Nephron (organoid): Measurements from ENCODE around the gene GLDC.

Source experiments
- H3K27ac Mint-ChIP-seq, 3 experiments: 2 replicates each; pipeline ENCODE4 v1.8.0; 2020; ENCODE audit warnings: mixed read lengths in 3 of 3, mild to moderate bottlenecking in 2 of 3, moderate library complexity in 1 of 3
- H3K27me3 Mint-ChIP-seq: 2 replicates; pipeline ENCODE4 v1.8.0; 2021; ENCODE audit warnings: low read depth, mild to moderate bottlenecking, moderate library complexity, mixed read lengths
- H3K36me3 Mint-ChIP-seq: 2 replicates; pipeline ENCODE4 v1.8.0; 2020; ENCODE audit warnings: low read depth, mixed read lengths
- H3K4me1 Mint-ChIP-seq: 2 replicates; pipeline ENCODE4 v1.8.0; 2020; ENCODE audit warnings: mixed read lengths
- H3K4me3 Mint-ChIP-seq, 3 experiments: 2 replicates each; pipeline ENCODE4 v1.8.0; 2020; ENCODE audit warnings: mild to moderate bottlenecking in 3 of 3, mixed read lengths in 3 of 3, moderate library complexity in 2 of 3
- H3K9me3 Mint-ChIP-seq: 2 replicates; pipeline ENCODE4 v1.8.0; 2020; ENCODE audit warnings: mixed read lengths
- TF ChIP-seq, protein P1 (sequence below), 3 experiments: fragments of 200-600 bp; sonication (generic); IDR thresholded peaks; one replicate each; pipeline ENCODE4 v1.5.0; 2021; ENCODE audit warnings: antibody characterized with exemption in 3 of 3; ENCODE audit not compliant: unreplicated experiment in 3 of 3

The GLDC gene

DNA sequence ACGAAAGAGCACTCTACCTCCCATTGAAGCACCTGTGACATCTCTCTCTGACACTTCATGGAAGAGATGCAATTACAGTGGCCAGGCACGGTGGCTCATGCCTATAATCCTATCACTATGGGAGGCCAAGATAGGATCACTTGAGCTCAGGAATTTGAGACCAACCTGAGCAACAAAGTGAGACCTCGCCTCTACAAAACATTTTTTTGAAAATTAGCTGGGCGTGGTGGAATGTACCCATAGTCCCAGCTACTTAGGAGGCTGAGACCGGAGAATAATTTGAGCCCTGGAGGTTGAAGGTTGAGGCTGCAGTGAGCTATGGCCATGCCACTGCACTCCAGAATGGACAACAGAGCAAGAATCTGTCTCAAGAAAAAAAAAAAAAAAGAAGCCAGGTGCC is 45.5 kb downstream of the GLDC start:
- TF ChIP-seq, protein P1, sequence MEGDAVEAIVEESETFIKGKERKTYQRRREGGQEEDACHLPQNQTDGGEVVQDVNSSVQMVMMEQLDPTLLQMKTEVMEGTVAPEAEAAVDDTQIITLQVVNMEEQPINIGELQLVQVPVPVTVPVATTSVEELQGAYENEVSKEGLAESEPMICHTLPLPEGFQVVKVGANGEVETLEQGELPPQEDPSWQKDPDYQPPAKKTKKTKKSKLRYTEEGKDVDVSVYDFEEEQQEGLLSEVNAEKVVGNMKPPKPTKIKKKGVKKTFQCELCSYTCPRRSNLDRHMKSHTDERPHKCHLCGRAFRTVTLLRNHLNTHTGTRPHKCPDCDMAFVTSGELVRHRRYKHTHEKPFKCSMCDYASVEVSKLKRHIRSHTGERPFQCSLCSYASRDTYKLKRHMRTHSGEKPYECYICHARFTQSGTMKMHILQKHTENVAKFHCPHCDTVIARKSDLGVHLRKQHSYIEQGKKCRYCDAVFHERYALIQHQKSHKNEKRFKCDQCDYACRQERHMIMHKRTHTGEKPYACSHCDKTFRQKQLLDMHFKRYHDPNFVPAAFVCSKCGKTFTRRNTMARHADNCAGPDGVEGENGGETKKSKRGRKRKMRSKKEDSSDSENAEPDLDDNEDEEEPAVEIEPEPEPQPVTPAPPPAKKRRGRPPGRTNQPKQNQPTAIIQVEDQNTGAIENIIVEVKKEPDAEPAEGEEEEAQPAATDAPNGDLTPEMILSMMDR (IDR thresholded peaks at IDR 0.05; ENCODE audit: unreplicated experiment in 3 of 3), result no peak
- H3K36me3 Mint-ChIP-seq, result no peaks in the 10 kb centered on the region
- H3K27ac Mint-ChIP-seq, result no peak overlapping the region
- H3K9me3 Mint-ChIP-seq, result no peaks in the 10 kb centered on the region
- H3K27me3 Mint-ChIP-seq, result peaks cover 3% of the 10 kb centered on the region
- H3K4me3 Mint-ChIP-seq, result no peak overlapping the region
- peaks cover 5% of the 10 kb centered on the region for H3K4me1 Mint-ChIP-seq

DNA sequence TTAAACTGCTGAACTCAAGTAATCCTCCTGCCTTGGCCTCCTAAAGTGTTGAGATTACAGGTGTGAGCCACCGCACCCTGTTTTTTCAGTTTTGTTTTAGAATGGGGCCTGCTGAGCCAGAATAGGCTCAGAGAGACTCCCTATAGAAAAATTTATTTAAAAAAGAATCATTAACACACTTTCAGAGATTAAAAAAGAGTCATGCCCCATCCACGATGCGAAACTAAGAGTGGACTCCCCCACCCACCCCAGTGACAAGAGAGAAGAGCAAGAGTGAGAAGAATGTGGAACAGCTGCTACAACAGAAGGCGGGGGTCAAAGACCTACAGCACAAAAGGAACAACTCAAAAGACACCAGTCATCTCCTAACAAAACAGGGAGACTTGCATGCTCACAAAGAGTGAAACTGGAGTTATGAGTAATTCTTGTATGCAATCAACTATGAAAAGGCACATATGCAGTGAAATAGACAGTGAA is 47.2 kb downstream of the GLDC start:
- H3K36me3 Mint-ChIP-seq, result no peaks in the 10 kb centered on the region
- H3K9me3 Mint-ChIP-seq, result no peaks in the 10 kb centered on the region

DNA sequence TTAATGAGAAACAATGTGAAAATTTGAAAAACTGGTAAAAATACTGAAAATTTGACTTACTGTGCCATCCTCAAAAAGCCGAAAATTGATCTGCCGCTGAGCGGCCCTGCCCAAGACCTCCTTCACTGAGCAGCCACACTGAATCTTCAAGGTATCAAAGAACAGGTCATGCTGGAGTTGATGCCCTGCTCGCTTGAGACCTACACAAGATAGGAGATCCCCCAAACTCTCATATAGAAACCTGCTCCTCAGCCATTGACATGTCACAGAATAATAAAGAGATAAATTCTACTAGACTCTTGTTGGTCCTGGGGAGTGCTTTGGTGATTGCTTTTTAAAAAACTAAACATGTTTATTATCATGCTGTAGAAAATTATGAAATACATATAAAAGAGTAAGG is 52.7 kb downstream of the GLDC start:
- Mint-ChIP-seq H3K9me3 (no peaks in the 10 kb centered on the region), H3K27ac (no peak overlapping the region), H3K4me1 (no peaks in the 10 kb centered on the region), H3K36me3 (no peaks in the 10 kb centered on the region), H3K4me3 (no peak overlapping the region), H3K27me3 (no peaks in the 10 kb centered on the region)
- TF ChIP-seq, protein P1 (IDR thresholded peaks at IDR 0.05; ENCODE audit: unreplicated experiment in 3 of 3), result no peak

More for the DNA sequence above, 47.2 kb downstream of the GLDC start:
- TF ChIP-seq, protein P1 (IDR thresholded peaks at IDR 0.05; ENCODE audit: unreplicated experiment in 3 of 3), result no peak
- no peak overlapping the region for H3K27ac Mint-ChIP-seq
- H3K4me1 Mint-ChIP-seq, result peaks cover 5% of the 10 kb centered on the region
- no peak overlapping the region for H3K4me3 Mint-ChIP-seq
- peaks cover 3% of the 10 kb centered on the region for H3K27me3 Mint-ChIP-seq

DNA sequence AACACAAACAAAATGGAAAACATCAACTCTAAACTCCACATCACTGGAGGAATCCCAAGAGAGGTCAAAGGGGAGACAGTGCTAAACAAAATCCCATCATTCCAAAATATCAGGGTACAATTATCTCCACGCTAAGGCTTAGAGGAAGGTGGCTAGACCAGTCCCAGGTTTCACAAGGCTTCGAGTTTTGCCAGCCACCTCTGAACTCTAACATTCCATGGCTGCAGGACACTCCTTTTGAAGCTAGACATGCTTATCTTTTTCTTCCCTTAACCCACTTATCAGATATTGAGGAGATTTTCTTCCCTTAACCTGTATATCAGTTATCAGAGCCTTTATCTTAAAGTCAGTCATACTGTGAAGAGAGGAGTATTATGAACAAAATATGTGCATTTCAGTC is 53.3 kb downstream of the GLDC start:
- H3K27me3 Mint-ChIP-seq, result no peaks in the 10 kb centered on the region
- H3K36me3 Mint-ChIP-seq, result no peaks in the 10 kb centered on the region
- no peak overlapping the region for H3K4me3 Mint-ChIP-seq
- no peak overlapping the region for H3K27ac Mint-ChIP-seq
- no peaks in the 10 kb centered on the region for H3K4me1 Mint-ChIP-seq
- TF ChIP-seq, protein P1 (IDR thresholded peaks at IDR 0.05; ENCODE audit: unreplicated experiment in 3 of 3), result no peak
- no peaks in the 10 kb centered on the region for H3K9me3 Mint-ChIP-seq

DNA sequence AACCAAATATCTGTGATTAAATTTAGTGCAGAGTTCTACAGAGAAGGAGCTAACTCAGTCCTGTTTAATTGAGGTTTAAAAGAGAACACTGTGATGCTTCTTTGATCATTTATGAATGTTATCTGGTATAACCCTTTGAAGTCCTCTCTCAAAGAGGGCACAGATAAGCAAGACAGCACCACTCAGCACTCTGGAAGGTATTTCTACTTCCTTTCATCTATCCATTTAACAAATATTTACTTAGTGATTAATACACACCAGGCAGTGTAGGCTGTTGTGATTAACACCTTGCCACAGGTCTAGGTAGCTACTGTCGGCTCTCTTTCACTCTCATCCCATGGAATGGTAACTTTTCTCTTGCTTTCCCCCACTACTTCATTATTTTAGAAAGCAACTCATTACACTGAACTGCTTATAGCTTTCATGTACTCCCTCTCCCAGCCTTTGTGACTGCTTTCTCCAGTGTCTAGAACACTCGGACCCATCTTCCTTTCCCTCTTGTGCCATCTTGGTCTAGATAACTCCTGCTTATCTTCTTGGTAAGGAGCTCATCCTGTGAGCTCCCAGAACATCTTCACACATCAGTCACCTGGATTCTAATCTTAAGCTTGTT is 54.7 kb downstream of the GLDC start:
- H3K9me3 Mint-ChIP-seq, result no peaks in the 10 kb centered on the region
- no peaks in the 10 kb centered on the region for H3K27me3 Mint-ChIP-seq
- H3K36me3 Mint-ChIP-seq, result no peaks in the 10 kb centered on the region
- TF ChIP-seq, protein P1 (IDR thresholded peaks at IDR 0.05; ENCODE audit: unreplicated experiment in 3 of 3), result no peak
- H3K27ac Mint-ChIP-seq, result no peak overlapping the region
- H3K4me1 Mint-ChIP-seq, result no peaks in the 10 kb centered on the region
- H3K4me3 Mint-ChIP-seq, result no peak overlapping the region

DNA sequence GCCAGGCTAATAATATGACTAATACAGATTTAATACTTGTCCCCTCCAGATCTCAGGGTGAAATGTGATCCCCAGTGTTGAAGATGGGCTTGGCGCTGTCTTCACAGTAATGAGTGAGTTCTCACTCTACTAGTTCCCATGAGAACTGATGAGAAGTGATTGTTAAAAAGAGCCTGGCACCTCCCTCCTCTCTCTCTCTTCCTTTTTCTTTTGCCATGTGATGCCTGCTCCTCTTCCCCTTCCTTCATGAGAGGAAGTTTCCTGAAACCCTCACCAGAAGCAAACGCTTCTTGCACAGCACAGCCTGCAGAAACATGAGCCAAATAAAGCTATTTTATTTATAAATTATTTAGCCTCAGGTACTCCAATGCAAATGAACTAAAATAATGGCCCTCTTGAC is 55.2 kb downstream of the GLDC start:
- Mint-ChIP-seq H3K4me3 (no peak overlapping the region), H3K4me1 (no peaks in the 10 kb centered on the region), H3K9me3 (no peaks in the 10 kb centered on the region), H3K27ac (no peak overlapping the region), H3K36me3 (no peaks in the 10 kb centered on the region), H3K27me3 (no peaks in the 10 kb centered on the region)
- TF ChIP-seq, protein P1 (IDR thresholded peaks at IDR 0.05; ENCODE audit: unreplicated experiment in 3 of 3), result no peak
